Endothelial cell of umbilical vein (primary cell): ENCODE data around the gene RAB28. TPM values are rescaled to one million over a fixed set of nuclear protein-coding genes. Genes with fewer than 3 reads are reported as not detected.

ENCODE experiments used
- BruUV-seq: library from RNA; stranded (reverse); fragments of 400-500 nt; replicated peaks from 2 replicates; lab custom pipeline; 2021; lab: Mats Ljungman, UMichigan
- CTCF ChIA-PET: fragments of 300-600, 350-600 bp; sonication (Branson Sonifier 250); formaldehyde crosslinking; loops from one replicate; lab custom pipeline; 2021; ENCODE audit warnings: antibody characterized with exemption, inconsistent platforms; lab: Charles Lee
- POLR2A ChIA-PET: fragments of 300-600, 350-600 bp; sonication (Branson Sonifier 250); formaldehyde crosslinking; loops from one replicate; lab custom pipeline; 2021; ENCODE audit warnings: antibody characterized with exemption, inconsistent platforms; lab: Charles Lee
- DNase-seq: peaks from one replicate; pipeline ENCODE4 v3.0.0-alpha.2; 2011; ENCODE audit warnings: low read depth, low spot score
- FAIRE-seq: peaks from 2 replicates; lab custom pipeline; 2011; peaks lifted over from hg19 to GRCh38; lab: Jason Lieb, UNC
- H2AFZ ChIP-seq: 2 replicates; pipeline ENCODE4 v1.6.0; 2012; ENCODE audit warnings: low read depth, low read length, control low read depth, inconsistent platforms
- H3K27ac ChIP-seq: 2 replicates; pipeline ENCODE4 v1.5.1; 2011; ENCODE audit warnings: low read depth, mild to moderate bottlenecking, control low read depth, low read length, moderate library complexity; ENCODE audit not compliant: insufficient read depth
- H3K27me3 ChIP-seq, 2 experiments: 2 replicates each; pipeline versions ENCODE4 v1.6.0 to v1.6.1; 2011; ENCODE audit warnings: low read length in 2 of 2, mixed read lengths in 1 of 2; ENCODE audit not compliant: control insufficient read depth in 2 of 2, insufficient read depth in 2 of 2
- H3K36me3 ChIP-seq, 2 experiments: 2 replicates in 1 of 2; 3 replicates in 1 of 2; pipeline ENCODE4 v1.5.1; 2011; ENCODE audit warnings: low read length in 2 of 2, mild to moderate bottlenecking in 1 of 2, moderate library complexity in 1 of 2; ENCODE audit not compliant: control insufficient read depth in 2 of 2, insufficient read depth in 2 of 2; ENCODE audit errors: extremely low read depth in 1 of 2
- H3K4me1 ChIP-seq: 3 replicates; pipeline ENCODE4 v1.5.1; 2011; ENCODE audit warnings: mild to moderate bottlenecking, low read length; ENCODE audit not compliant: control insufficient read depth, insufficient read depth; ENCODE audit errors: extremely low read depth
- H3K4me2 ChIP-seq: 2 replicates; pipeline ENCODE4 v1.6.1; 2011; ENCODE audit warnings: low read length, control low read depth, mixed read lengths; ENCODE audit not compliant: insufficient read depth
- H3K4me3 ChIP-seq, 3 experiments: fragments of 200-600 bp in 1 of 3; sonication (generic), shearing (Covaris generic) in 1 of 3; replicated peaks in 1 of 3; 2 replicates each; pipeline ENCODE4 v1.5.1; 2011 to 2016; ENCODE audit warnings: control low read depth in 3 of 3, low read length in 3 of 3, mild to moderate bottlenecking in 2 of 3, inconsistent platforms in 1 of 3, low read depth in 1 of 3, moderate library complexity in 1 of 3; ENCODE audit not compliant: insufficient read depth in 1 of 3
- H3K79me2 ChIP-seq: 2 replicates; pipeline ENCODE4 v1.6.0; 2012; ENCODE audit warnings: low read length, inconsistent platforms; ENCODE audit not compliant: control insufficient read depth, insufficient read depth
- H3K9ac ChIP-seq: replicated peaks from 2 replicates; pipeline ENCODE3; 2011; ENCODE audit warnings: low read length, control low read depth; ENCODE audit not compliant: insufficient read depth; ENCODE audit errors: extremely low read depth
- H3K9me1 ChIP-seq: replicated peaks from 3 replicates; pipeline ENCODE4 v1.6.0; 2011; ENCODE audit warnings: mild to moderate bottlenecking, low read length; ENCODE audit not compliant: control insufficient read depth, insufficient read depth; ENCODE audit errors: extremely low read depth
- H3K9me3 ChIP-seq: replicated peaks from 2 replicates; pipeline ENCODE4 v1.5.1; 2012; ENCODE audit warnings: low read length, inconsistent platforms; ENCODE audit not compliant: control insufficient read depth, insufficient read depth
- H4K20me1 ChIP-seq: replicated peaks from 2 replicates; pipeline ENCODE3; 2011; ENCODE audit warnings: mild to moderate bottlenecking, low read length; ENCODE audit not compliant: control insufficient read depth, insufficient read depth; ENCODE audit errors: extremely low read depth
- CTCF ChIP-seq, 2 donors: IDR thresholded peaks; 1 replicate in 1 of 2; 2 replicates in 1 of 2; pipeline ENCODE4 v1.5.1; 2011; ENCODE audit warnings: low read length in 2 of 2, mild to moderate bottlenecking in 2 of 2, moderate library complexity in 2 of 2, control low read depth in 1 of 2, inconsistent platforms in 1 of 2, low read depth in 1 of 2; ENCODE audit not compliant: insufficient read depth in 1 of 2; ENCODE audit errors: extremely low read depth in 1 of 2
- EZH2 ChIP-seq: IDR thresholded peaks from 2 replicates; pipeline ENCODE4 v1.6.1; 2012; ENCODE audit warnings: borderline replicate concordance, low read depth, mild to moderate bottlenecking, moderate library complexity, low read length, inconsistent platforms; ENCODE audit not compliant: severe bottlenecking
- FOS ChIP-seq: IDR thresholded peaks from 2 replicates; pipeline ENCODE4 v1.6.1; 2011; ENCODE audit warnings: mild to moderate bottlenecking, low read length, moderate library complexity, borderline replicate concordance; ENCODE audit not compliant: insufficient read depth
- GATA2 ChIP-seq: IDR thresholded peaks from 2 replicates; pipeline ENCODE4 v1.7.0; 2011; ENCODE audit warnings: low read depth, mild to moderate bottlenecking, moderate library complexity, mixed read lengths, low read length; ENCODE audit not compliant: insufficient read length, insufficient read depth
- JUN ChIP-seq: IDR thresholded peaks from 2 replicates; pipeline ENCODE4 v1.6.1; 2011; ENCODE audit warnings: borderline replicate concordance, low read depth; ENCODE audit not compliant: insufficient read length, insufficient read depth
- MAX ChIP-seq: IDR thresholded peaks from 2 replicates; pipeline ENCODE4 v1.6.1; 2011; ENCODE audit not compliant: insufficient read depth, insufficient read length
- MYC ChIP-seq: IDR thresholded peaks from one replicate; pipeline ENCODE4 v1.6.1; 2011; ENCODE audit warnings: mild to moderate bottlenecking, low read depth, low read length
- POLR2A ChIP-seq: IDR thresholded peaks from 2 replicates; pipeline ENCODE4 v1.6.1; 2012; ENCODE audit warnings: low read depth, mild to moderate bottlenecking, control low read depth, low read length
- POLR2AphosphoS5 ChIP-seq: IDR thresholded peaks from 2 replicates; pipeline ENCODE4 v1.6.1; 2012; ENCODE audit warnings: low read depth, mild to moderate bottlenecking, control low read depth, low read length, moderate library complexity; ENCODE audit not compliant: insufficient read depth
- dilution Hi-C: fragments of 300-500 bp; cut with MboI; formaldehyde crosslinking; loops from one replicate; pipeline ENCODE4 v1.15.0; 2019; ENCODE audit warnings: low sequenced_read_pairs; ENCODE audit not compliant: extremely low pct_ligation_motif_present
- intact Hi-C: fragments of 100-400 bp; cut with micrococcal nuclease; formaldehyde crosslinking; loops from one replicate; pipeline ENCODE4 v1.10.0; 2022
- polyA plus RNA-seq, 4 experiments: library from polyadenylated mRNA; depleted of rRNA in 3 of 4; stranded (reverse) in 3 of 4; unstranded in 1 of 4; fragments of >200 nt; gene quantifications; 2 replicates each; pipeline versions ENCODE4 v1.2.1 to v1.2.3, GENCODE V29; 2011 to 2012; ENCODE audit warnings: missing spikeins in 1 of 4
- total RNA-seq: library from RNA; stranded (reverse); gene quantifications from 2 replicates; pipeline ENCODE4 v1.2.3, GENCODE V29; 2021

RAB28 gene
- total and polyA plus RNA-seq, 2 donors (not counting 3 experiments of a cell fraction or from before 2014, with no cell fraction given), result 13.0 to 13.2 TPM

- H3K4me1 ChIP-seq, result no peaks in the 10 kb centered on the region
- TF ChIP-seq GATA2 (no peak), JUN (no peak)
- dilution Hi-C loops, result no loop called here
Observed at GRCh38 chr4:13516315-13516860, 32.2 kb upstream of the RAB28 start.

GRCh38 chr4:13515268-13515667, 31.1 kb upstream of the RAB28 start:
- H3K36me3 ChIP-seq, result no peaks in the 10 kb centered on the region
- no peak overlapping the region for H3K27ac ChIP-seq
- BruUV-seq, result no TSS peak
- intact Hi-C loops (no loop called here), dilution Hi-C loops (no loop called here)
- no peaks in the 10 kb centered on the region for H4K20me1 ChIP-seq
- H2AFZ ChIP-seq, result no peak overlapping the region
- no peaks in the 10 kb centered on the region for H3K4me1 ChIP-seq
- CTCF ChIA-PET, result interaction anchor here (1.6 kb wide), 1 partner anchor 10 kb away, joined by 3 read pairs; no protein-coding TSS in a partner anchor
- H3K9me3 ChIP-seq, result no peaks in the 10 kb centered on the region
- DNase-seq, result no peak
- POLR2A ChIA-PET, result interaction anchor here (0.7 kb wide), 1 partner anchor 8 kb away, joined by 3 read pairs; no protein-coding TSS in a partner anchor
- H3K9ac ChIP-seq, result no peak overlapping the region
- TF ChIP-seq CTCF (IDR thresholded peaks at IDR 0.05; ENCODE audit: extremely low read depth in 1 of 2, insufficient read depth in 1 of 2, low read depth in 1 of 2, low read length in 2 of 2), result no peak
- TF ChIP-seq FOS, result no peak
- TF ChIP-seq JUN, result no peak
- TF ChIP-seq MYC, result no peak
- TF ChIP-seq POLR2AphosphoS5, result no peak
- TF ChIP-seq MAX, result no peak
- TF ChIP-seq POLR2A, result no peak
- no peak for TF ChIP-seq EZH2
- no peak for TF ChIP-seq GATA2
- H3K79me2 ChIP-seq, result no peaks in the 10 kb centered on the region
- H3K9me1 ChIP-seq, result no peaks in the 10 kb centered on the region
- no peak for FAIRE-seq
- no peak overlapping the region for H3K4me3 ChIP-seq
- H3K4me2 ChIP-seq, result no peak overlapping the region
- peaks cover 19 to 48% of the 10 kb centered on the region in 2 experiments for H3K27me3 ChIP-seq

More at GRCh38 chr4:13516315-13516860, 32.2 kb upstream of the RAB28 start:
- CTCF ChIA-PET, result no interaction called here
- peaks cover 25 to 59% of the 10 kb centered on the region in 2 experiments for H3K27me3 ChIP-seq
- H4K20me1 ChIP-seq, result no peaks in the 10 kb centered on the region
- intact Hi-C loops, result no loop called here
- no peak overlapping the region for H3K4me2 ChIP-seq
- no peak overlapping the region for H2AFZ ChIP-seq
- POLR2A ChIA-PET, result no interaction called here
- H3K79me2 ChIP-seq, result no peaks in the 10 kb centered on the region
- no peak overlapping the region for H3K9ac ChIP-seq
- no TSS peak for BruUV-seq
- no peaks in the 10 kb centered on the region for H3K9me3 ChIP-seq
- no peak for FAIRE-seq
- H3K4me3 ChIP-seq, result no peak overlapping the region
- no peaks in the 10 kb centered on the region for H3K36me3 ChIP-seq
- DNase-seq, result no peak
- no peak overlapping the region for H3K27ac ChIP-seq
- H3K9me1 ChIP-seq, result no peaks in the 10 kb centered on the region
